Epidermal melanocyte (primary cell): ENCODE data around the gene AMBRA1.
"Not testable (repeated sequence)": the region's sequence is repeated elsewhere in the genome, so short reads cannot be mapped to it uniquely, and the experiment has no call there.

Experiments used
- DNase-seq: peaks from one replicate; pipeline ENCODE4 v3.0.0; 2011; ENCODE audit warnings: low spot score; ENCODE audit not compliant: insufficient read length

AMBRA1 gene

DNA sequence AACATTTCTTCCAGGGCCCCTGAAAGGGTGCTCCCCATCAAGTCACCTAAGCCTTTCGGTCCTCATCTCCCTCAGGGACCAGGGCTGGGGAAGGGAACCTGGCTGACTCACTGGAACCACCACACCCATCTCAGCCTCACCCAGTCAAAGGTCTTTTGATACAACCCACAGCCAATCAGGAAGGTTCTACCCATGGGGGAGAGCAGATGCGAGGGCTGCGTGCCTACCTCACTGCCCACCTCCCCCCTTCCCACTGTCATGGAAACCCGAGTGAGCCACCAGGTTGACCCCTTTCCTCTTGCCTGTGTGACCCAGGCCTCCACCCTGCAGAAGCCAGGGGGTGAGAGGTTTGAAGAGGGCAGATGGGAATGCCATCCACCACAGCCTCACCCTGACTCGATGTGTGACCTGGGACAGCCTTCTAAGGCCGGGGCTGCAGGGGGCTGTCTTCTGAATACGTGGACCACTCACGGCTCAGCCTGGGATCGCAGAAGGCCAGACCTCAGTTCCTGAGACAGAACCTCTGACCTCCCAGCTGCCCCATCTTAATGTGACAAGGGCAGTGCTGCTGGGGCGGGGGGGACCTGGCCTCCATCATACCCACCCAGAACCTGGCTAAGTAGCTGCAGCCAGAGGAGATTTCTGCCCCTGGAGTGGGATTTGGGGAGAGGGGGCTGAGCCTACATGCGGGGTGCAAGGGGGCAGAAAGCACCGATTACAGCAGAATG is 209.7 kb downstream of the AMBRA1 start:
- DNase-seq, result no peak

DNA sequence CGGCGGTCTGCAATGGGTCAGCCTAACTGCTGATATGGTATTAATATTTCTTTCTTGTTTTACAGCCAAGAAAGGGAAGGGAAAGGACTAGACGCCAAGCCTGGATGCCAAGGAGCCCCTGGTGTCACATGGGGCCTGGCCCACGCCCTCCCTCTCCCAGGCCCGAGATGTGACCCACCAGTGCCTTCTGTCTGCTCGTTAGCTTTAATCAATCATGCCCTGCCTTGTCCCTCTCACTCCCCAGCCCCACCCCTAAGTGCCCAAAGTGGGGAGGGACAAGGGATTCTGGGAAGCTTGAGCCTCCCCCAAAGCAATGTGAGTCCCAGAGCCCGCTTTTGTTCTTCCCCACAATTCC is 210.4 kb downstream of the AMBRA1 start:
- DNase-seq, result no peak

DNA sequence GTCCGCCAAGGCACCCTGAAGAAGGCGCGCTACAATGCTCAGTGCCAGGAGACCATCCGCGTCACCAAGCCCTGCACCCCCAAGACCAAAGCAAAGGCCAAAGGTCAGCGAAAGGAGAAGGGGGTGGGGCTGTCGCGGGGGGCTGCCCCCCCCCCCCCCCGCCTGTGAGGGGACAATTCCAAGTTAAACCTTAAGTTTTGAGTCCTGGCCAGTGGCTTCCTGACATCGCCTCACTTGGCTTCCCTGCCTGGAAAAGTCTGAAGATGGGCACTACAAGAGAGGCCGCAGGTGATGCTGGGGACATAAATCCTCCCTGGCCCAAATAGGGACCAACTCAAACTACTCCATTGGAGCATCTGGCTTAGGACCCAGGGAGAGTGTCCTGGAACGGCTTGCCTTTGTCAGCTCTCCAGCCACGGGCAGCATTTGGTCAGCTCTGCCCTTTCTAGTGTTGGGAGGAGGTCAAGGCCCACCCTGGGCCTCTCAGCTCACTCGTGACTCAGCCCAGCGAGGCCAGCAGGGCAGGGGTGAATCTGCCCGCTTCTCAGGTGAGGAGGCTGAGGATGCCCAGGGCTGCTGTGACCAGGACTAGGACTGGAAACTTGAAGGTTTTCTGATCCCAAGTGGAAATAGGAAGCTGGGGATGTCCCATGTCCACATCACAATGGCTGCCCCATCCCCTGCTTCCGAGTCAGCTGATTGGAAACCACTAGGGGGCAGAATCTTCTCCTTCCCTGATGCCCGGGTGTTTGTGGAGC is 211.0 kb downstream of the AMBRA1 start:
- peak; percentile 70 for DNase-seq

DNA sequence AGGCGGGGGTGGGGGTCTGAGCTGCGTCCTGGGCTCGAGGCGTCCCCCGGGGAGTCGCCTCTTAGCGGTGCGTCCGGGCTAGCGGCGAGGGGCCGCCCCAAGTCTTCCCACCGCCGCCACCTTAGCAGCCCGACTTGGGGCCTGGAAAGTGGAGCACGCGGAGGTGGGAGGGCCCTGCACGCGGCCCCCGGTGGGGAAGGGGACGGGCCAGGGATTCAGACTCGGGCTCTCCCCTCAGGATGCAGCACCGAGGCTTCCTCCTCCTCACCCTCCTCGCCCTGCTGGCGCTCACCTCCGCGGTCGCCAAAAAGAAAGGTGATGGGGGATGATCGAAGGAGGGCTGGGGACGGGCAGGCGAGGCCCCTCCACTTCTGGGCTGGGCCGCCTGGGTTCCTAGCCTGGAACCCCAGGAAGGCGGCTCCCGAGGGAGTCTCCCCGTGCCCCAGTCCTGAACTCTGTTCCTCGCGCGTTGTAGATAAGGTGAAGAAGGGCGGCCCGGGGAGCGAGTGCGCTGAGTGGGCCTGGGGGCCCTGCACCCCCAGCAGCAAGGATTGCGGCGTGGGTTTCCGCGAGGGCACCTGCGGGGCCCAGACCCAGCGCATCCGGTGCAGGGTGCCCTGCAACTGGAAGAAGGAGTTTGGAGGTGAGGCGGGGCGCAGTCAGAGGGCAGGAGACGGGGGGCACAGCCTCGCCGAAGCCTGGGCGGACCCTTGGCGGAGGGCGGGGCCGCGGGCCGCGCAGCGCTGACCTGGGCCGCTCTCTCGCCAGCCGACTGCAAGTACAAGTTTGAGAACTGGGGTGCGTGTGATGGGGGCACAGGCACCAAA is 211.8 kb downstream of the AMBRA1 start:
- no peak for DNase-seq

DNA sequence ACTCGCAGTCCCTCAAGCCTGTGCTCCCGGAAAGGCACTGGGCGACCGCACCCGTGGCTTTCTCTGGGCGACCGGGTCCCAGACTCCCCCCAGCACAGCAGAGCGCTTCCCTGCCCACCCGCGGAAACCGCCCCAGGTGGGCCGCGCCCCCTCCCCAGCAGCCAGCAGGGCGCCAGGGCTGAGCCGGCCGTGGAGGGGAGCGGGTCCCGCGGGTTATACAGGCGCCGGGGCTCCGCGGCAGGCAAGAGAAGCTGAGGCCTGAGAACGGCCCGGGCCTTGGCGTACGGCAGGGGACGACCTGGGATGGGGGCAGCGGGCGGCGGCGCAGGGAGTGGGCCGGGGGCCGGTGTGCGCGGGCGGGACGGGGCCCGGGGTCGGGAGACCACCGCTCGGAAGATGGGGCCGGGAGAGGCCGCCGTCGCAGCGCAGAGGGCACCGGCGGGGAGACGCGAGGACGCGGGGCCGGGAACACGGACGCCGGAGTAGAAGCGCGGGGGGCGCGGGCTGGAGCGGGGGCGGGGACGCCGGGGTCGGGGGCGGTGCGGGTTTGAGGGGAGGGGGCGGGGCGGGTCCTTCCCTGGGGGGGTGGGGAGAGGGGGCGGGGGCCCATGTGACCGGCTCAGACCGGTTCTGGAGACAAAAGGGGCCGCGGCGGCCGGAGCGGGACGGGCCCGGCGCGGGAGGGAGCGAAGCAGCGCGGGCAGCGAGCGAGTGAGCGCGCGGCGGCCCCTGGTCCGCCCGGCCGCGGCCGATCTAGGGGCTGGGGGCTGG is 212.6 kb downstream of the AMBRA1 start, which contains the start of gene MDK:
Gene MDK, plus strand, starts transcription at position 622 of the 771 bp plus-strand sequence. CDS start 389 bp downstream, outside the sequence.
- DNase-seq, result no peak

DNA sequence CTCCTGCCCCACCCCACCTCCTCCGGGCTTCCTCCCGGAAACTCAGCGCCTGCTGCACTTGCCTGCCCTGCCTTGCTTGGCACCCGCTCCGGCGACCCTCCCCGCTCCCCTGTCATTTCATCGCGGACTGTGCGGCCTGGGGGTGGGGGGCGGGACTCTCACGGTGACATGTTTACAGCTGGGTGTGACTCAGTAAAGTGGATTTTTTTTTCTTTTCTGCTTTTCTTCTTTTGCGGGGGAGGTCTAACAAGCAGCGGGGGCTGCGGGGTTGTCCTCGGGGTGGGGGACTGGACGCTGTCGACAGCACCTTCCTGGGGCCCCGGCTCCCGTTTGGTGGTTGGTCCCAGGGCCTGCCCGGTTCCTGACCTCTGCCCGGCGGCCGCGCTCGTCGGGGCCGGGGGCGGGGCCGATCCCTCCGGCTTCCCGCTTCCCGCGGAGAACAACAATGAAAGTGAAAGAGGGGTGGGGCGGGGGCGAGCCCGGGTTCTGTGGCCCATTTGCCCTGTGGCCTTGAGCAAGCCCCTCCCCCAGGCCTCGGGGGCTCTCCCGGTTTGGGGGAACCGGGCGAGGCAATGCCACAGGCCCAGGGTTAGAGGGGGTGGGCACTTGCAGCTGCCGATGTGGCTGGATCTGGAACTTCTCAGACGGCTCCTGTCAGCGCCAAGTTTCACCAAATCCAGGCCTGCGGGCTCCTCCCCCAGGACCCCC is 213.3 kb downstream of the AMBRA1 start:
- DNase-seq, result no peak

DNA sequence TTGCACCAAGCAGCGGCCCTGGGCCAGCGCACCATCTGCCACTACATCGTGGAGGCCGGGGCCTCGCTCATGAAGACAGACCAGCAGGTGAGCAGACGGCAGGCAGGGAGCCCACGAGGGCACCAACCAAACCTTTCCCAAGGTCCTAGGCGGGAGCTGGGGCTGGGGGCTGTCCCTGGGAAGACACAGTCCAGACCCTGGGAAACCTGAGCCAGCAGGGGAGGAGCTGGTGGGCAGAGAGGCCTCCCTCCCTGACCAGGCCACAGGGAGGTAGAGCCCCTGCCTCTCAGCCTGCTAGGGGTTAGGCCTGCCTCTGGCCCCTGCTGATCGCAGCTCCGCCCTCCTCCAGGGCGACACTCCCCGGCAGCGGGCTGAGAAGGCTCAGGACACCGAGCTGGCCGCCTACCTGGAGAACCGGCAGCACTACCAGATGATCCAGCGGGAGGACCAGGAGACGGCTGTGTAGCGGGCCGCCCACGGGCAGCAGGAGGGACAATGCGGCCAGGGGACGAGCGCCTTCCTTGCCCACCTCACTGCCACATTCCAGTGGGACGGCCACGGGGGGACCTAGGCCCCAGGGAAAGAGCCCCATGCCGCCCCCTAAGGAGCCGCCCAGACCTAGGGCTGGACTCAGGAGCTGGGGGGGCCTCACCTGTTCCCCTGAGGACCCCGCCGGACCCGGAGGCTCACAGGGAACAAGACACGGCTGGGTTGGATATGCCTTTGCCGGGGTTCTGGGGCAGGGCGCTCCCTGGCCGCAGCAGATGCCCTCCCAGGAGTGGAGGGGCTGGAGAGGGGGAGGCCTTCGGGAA is 214.1 kb downstream of the AMBRA1 start:
- not testable (repeated sequence) for DNase-seq

DNA sequence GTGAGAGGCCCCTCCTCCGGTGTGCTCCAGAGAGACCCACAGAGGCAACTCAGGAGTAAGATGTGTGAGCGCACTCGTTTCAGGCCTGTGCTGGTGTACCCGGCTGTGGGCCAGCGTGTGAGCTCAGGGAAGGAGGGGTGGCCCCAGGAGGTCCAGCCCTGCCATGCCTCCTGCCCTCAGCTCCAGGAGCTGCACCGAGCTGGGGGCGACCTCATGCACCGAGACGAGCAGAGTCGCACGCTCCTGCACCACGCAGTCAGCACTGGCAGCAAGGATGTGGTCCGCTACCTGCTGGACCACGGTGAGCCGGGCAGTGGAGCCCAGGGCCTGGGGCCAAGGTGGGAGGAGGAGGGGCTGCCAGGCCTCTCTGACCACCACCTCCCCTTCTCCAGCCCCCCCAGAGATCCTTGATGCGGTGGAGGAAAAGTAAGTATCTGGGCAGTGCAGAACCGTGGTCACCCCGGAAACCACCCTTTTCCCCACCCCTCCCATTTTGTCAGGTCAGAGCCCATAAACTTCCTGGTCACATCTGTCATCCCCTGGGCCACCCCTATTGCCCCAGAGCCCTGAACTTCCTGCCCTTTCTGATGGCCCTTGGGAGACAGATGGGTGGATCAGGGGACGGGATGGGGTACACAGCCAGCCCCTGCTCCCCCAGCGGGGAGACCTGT is 214.9 kb downstream of the AMBRA1 start:
- DNase-seq, result no peak

DNA sequence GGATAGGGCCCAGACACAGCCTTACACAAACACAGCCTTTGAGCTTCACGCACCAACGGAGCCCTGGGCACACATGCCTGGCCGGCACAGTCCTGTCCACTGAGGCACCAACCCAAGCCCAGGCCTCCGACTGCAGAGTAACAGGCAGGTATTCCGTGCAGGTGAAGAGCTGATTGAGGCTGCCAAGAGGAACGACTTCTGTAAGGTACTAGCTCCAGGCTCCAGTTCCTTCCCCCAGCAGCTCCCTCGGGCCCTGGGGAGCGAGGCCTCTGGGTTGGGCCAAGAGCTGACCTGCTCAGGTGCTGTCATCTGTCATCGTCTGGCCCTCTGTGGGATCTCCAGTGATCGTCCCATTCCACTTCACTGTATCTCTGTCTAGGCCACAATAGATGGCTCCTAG is 215.5 kb downstream of the AMBRA1 start:
- DNase-seq, result no peak

DNA sequence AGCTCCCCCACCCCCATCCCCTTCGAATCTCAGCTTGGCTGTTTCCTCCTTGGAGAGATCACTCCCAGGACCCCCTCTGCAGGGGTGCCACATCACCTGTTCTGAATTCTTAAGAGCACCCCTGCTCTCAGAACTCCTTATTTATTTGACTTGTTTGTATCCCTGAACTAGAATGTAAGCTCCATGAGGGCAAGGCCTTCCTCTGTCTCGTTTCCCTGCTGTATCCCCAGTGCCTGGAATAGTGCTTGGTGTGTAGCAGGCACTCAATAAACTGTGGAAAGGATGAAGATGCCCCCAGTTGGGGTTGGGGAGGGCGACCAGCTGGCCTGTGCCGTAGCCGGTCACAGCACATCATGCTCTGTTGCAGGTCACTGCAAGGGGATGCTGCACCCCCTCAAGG is 216.0 kb downstream of the AMBRA1 start:
- DNase-seq, result no peak

DNA sequence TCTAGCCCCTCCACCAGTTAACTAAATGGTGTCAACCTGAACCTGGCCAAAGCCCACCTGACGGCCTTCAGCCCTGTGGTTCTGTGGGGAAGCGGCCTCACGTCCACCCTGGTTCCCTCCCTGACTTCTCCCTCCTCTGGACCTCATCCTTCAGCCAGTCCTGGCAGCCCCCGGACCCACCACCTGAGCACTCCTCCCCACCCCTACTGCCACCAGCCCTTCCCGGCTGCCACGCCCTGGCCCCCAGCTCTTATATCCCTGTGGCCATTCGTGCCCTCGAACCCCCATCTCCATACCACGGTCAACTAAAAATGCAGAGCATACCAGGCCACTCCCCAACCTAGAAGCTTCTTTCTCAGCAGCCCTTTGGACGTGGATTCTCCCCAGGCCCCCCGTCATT is 216.5 kb downstream of the AMBRA1 start:
- DNase-seq, result no peak

DNA sequence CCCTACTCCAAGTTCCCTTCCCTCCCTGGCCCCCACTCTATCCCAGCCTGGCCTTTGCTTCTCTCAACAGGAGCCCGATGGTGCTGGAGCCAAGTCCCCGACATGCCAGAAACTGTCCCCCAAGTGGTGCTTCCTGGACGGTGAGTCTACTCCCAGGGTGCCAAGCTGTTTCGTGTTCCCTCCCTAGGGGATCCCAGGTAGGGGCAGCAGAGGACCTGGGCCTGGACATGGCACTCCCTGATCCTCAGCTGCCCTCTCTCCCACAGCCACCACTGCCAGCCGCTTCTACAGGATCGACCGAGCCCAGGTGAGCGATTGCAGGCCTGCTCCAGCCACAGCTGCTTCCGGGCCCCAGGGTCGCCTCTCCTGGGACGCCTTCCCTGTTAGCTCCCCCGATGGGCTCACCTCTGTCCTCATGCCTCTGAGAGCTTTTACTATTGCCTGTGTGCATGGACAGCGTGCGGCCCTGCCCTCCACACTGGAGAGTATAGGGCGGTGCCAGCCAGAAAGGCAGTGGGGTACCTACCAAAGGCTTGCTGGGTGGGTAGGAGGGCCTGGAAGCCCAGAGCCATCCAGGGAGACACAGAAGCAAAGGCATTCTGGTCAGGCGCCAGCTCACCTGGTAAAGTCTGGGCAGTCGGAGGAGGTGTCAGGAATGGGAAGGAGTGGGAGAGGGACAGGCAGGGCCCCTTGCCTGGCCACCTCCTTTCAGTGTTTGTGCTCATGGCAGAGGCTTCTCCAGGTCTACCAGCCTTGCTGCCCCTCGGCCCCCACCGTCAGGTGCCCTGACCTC is 217.4 kb downstream of the AMBRA1 start:
- no peak for DNase-seq

DNA sequence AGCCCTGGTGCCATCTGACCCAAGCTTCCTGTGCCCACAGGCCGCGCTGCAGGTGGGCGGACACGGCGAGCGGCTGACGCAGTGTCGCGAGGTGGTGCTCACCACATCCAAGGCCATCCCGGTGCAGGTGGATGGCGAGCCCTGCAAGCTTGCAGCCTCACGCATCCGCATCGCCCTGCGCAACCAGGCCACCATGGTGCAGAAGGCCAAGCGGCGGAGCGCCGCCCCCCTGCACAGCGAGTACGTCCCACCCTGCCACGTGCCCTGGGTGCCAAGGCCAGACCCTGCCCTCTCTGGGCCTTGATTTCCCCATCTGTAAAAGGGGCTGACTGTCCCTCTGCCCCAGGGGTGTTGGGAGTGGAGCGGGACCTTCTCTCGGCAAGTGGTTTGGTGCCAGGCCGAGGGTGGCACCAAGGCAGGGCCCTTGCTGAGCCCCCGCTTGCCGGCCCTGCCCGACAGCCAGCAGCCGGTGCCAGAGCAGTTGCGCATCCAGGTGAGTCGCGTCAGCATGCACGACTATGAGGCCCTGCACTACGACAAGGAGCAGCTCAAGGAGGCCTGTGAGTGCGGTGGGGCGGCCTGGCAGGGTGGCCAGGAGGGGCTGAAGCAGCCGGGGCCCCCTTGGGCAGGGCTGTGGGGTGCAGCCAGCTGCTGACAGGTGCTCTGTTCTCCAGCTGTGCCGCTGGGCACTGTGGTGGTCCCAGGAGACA is 218.3 kb downstream of the AMBRA1 start:
- no peak for DNase-seq

DNA sequence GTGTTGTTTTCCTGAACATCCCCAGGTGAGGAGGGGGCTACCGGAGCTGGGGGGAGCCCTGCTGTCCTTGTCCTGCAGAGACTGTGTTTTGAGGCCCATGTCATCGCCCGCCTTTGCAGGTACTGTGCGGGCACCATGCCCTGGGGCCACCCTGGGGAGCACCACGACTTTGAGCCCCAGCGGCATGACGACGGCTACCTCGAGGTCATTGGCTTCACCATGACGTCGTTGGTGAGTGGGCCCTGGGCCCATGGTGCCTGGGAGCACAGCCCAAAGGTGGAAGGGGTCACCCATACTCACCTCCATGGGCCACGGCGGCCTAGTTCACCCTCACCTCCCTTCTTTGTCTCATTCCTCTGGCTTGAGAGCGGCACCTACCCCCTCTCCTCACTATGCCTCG is 219.0 kb downstream of the AMBRA1 start:
- DNase-seq, result no peak

DNA sequence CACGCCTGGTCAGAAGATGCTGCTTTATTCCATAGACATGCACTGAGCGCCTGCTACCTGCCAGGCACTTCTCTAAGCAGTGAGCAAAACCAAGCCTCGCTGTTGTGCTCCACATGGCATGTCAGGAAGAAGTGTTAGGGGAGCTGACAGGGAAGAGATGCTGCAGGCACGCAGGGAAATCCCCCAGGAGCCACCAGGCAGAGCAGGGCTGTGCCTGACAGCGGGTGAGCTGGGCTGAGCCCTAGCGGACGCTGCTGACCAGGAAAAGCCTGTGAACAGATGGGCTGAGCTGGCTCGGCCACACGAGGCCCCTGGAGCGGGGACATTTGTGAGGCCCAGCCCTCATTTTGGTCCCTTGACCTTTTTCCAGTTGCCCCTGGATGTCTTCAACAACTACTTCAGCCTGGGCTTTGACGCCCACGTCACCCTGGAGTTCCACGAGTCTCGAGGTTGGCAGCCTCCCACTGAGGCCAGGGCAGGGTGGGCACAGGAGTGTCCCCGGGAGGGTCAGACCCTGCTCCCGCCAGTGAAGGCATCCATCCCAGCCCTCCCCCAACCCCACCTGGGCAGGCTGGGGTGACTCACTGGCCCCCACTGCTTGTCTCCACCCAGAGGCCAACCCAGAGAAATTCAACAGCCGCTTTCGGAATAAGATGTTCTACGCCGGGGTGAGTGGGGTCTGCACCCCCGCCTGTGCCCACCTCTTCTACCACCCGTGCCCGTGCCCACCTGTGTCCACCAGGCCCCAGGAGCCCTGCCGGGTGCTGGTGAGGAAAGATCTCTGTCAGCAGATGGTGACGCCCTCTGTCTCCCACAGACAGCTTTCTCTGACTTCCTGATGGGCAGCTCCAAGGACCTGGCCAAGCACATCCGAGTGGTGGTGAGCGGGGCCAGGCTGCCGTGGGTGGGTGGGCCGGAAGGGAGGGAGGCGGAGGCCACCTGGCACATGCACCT is 219.8 kb downstream of the AMBRA1 start:
- no peak for DNase-seq

DNA sequence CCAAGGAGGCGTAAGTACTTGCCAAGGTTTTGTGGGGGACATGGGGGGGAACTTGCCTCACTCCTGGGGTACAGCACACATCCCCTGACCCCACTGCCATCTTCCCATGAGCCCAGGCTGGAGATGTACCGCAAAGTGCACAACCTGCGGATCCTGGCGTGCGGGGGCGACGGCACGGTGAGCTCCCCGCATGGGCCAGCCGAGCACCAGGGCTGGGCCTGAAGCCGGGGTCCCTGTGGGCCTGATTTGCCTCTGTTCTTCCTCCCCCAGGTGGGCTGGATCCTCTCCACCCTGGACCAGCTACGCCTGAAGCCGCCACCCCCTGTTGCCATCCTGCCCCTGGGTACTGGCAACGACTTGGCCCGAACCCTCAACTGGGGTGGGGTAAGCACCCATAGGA is 221.3 kb downstream of the AMBRA1 start:
- not testable (repeated sequence) for DNase-seq

DNA sequence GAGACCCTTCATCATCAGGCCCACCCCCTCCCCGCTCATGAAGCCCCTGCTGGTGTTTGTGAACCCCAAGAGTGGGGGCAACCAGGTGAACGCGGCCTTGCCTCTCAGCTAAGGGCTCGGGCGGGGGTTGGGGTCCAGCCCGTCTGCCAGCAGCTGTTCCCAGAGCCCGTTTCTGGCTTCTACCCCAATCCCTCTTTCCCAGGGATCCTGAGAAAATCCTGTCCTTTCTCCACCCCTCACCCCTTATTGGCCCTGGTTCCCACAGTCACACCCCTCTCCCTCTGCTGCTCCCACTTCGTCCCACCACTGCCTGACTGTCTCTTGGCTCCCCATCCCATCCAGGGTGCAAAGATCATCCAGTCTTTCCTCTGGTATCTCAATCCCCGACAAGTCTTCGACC is 221.7 kb downstream of the AMBRA1 start:
- no peak for DNase-seq
